ENCODE data around the gene PKDCC. TPM values are rescaled to one million over a fixed set of nuclear protein-coding genes. Genes with fewer than 3 reads are reported as not detected.

Gene PKDCC
- total and polyA plus RNA-seq, 2 donors, result 25.1 to 77.8 TPM

GRCh38 chr2:42087857-42088195, 40.0 kb downstream of the PKDCC start:
- Histone ChIP-seq H3K27ac (ENCODE audit: low read depth in 1 of 2, low read length in 1 of 2) (no peak overlapping the region), H3K4me1 (ENCODE audit: control insufficient read depth in 2 of 2, insufficient read depth in 2 of 2, low read length in 2 of 2) (no peaks in the 10 kb centered on the region), H3K4me3 (ENCODE audit: low read length in 2 of 2) (no peak overlapping the region), H3K9me3 (ENCODE audit: control insufficient read depth in 2 of 2, insufficient read depth in 1 of 2, low read length in 1 of 2) (peaks cover 0 to 5% of the 10 kb centered on the region in 2 donors), H3K27me3 (ENCODE audit: control insufficient read depth in 2 of 2, insufficient read depth in 1 of 2, low read length in 1 of 2) (peaks cover 3 to 19% of the 10 kb centered on the region in 2 donors), H3K36me3 (ENCODE audit: control insufficient read depth in 2 of 2, insufficient read depth in 2 of 2, low read length in 1 of 2) (no peaks in the 10 kb centered on the region)
- no peak for DNase-seq (ENCODE audit: low read depth in 6 of 9, low spot score in 9 of 9)
- WGBS, result 76% methylated on average over 2 of the region's 2 CpGs

DNA sequence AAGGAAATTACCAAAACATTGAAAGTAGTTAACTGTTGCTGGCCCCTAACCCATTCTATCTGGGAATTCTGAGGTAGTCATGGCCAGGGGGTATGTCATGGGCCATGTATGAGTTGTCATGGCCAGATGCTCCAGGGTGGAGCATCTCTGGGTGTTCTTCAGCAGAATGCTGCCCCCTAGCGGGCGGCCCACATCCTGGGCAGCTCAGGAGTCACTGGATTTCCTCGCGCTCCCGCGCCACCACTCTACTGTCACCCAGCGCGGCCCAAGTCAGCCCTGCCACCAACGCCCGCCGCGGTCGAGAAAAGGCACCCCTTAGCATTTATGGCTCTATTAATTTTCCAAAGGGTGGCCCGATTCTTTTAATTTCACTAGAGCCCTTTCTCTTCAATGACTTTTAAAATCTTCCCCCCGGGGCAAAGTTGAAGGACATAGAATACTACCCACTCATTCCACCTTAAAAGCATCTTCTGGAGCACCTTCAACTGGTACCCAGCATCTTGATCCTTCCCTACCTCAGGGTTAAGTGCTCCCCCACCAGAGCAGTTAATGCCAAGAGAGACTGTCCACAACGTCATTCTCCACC, 41.6 kb downstream of the PKDCC start:
- no peaks in the 10 kb centered on the region for H3K4me1 ChIP-seq (ENCODE audit: control insufficient read depth in 2 of 2, insufficient read depth in 2 of 2, low read length in 2 of 2)
- peaks cover 0 to 5% of the 10 kb centered on the region in 2 donors for H3K9me3 ChIP-seq (ENCODE audit: control insufficient read depth in 2 of 2, insufficient read depth in 1 of 2, low read length in 1 of 2)
- peak in 5 of 9 donors; percentile 58 to 83 (median 68) for DNase-seq (ENCODE audit: low read depth in 6 of 9, low spot score in 9 of 9)
- no peak overlapping the region for H3K27ac ChIP-seq (ENCODE audit: low read depth in 1 of 2, low read length in 1 of 2)
- no peaks in the 10 kb centered on the region for H3K36me3 ChIP-seq (ENCODE audit: control insufficient read depth in 2 of 2, insufficient read depth in 2 of 2, low read length in 1 of 2)
- H3K27me3 ChIP-seq (ENCODE audit: control insufficient read depth in 2 of 2, insufficient read depth in 1 of 2, low read length in 1 of 2), result peaks cover 3 to 19% of the 10 kb centered on the region in 2 donors
- no peak overlapping the region for H3K4me3 ChIP-seq (ENCODE audit: low read length in 2 of 2)
- WGBS, result 65% methylated on average over 16 of the region's 16 CpGs

GRCh38 chr2:42090216-42090615, 42.4 kb downstream of the PKDCC start:
- Histone ChIP-seq H3K27me3 (ENCODE audit: control insufficient read depth in 2 of 2, insufficient read depth in 1 of 2, low read length in 1 of 2) (peaks cover 3 to 19% of the 10 kb centered on the region in 2 donors), H3K9me3 (ENCODE audit: control insufficient read depth in 2 of 2, insufficient read depth in 1 of 2, low read length in 1 of 2) (peaks cover 0 to 5% of the 10 kb centered on the region in 2 donors), H3K4me3 (ENCODE audit: low read length in 2 of 2) (no peak overlapping the region), H3K27ac (ENCODE audit: low read depth in 1 of 2, low read length in 1 of 2) (no peak overlapping the region), H3K4me1 (ENCODE audit: control insufficient read depth in 2 of 2, insufficient read depth in 2 of 2, low read length in 2 of 2) (no peaks in the 10 kb centered on the region), H3K36me3 (ENCODE audit: control insufficient read depth in 2 of 2, insufficient read depth in 2 of 2, low read length in 1 of 2) (no peaks in the 10 kb centered on the region)
- 96% methylated on average over 5 of the region's 5 CpGs for WGBS
- DNase-seq (ENCODE audit: low read depth in 6 of 9, low spot score in 9 of 9), result no peak

GRCh38 chr2:42091671-42092070, 43.9 kb downstream of the PKDCC start:
- Histone ChIP-seq H3K36me3 (ENCODE audit: control insufficient read depth in 2 of 2, insufficient read depth in 2 of 2, low read length in 1 of 2) (no peaks in the 10 kb centered on the region), H3K27me3 (ENCODE audit: control insufficient read depth in 2 of 2, insufficient read depth in 1 of 2, low read length in 1 of 2) (peaks cover 3 to 17% of the 10 kb centered on the region in 2 donors), H3K27ac (ENCODE audit: low read depth in 1 of 2, low read length in 1 of 2) (no peak overlapping the region), H3K4me3 (ENCODE audit: low read length in 2 of 2) (no peak overlapping the region), H3K4me1 (ENCODE audit: control insufficient read depth in 2 of 2, insufficient read depth in 2 of 2, low read length in 2 of 2) (no peaks in the 10 kb centered on the region), H3K9me3 (ENCODE audit: control insufficient read depth in 2 of 2, insufficient read depth in 1 of 2, low read length in 1 of 2) (peaks cover 0 to 5% of the 10 kb centered on the region in 2 donors)
- no peak for DNase-seq (ENCODE audit: low read depth in 6 of 9, low spot score in 9 of 9)
- WGBS, result 90% methylated on average over 3 of the region's 3 CpGs

DNA sequence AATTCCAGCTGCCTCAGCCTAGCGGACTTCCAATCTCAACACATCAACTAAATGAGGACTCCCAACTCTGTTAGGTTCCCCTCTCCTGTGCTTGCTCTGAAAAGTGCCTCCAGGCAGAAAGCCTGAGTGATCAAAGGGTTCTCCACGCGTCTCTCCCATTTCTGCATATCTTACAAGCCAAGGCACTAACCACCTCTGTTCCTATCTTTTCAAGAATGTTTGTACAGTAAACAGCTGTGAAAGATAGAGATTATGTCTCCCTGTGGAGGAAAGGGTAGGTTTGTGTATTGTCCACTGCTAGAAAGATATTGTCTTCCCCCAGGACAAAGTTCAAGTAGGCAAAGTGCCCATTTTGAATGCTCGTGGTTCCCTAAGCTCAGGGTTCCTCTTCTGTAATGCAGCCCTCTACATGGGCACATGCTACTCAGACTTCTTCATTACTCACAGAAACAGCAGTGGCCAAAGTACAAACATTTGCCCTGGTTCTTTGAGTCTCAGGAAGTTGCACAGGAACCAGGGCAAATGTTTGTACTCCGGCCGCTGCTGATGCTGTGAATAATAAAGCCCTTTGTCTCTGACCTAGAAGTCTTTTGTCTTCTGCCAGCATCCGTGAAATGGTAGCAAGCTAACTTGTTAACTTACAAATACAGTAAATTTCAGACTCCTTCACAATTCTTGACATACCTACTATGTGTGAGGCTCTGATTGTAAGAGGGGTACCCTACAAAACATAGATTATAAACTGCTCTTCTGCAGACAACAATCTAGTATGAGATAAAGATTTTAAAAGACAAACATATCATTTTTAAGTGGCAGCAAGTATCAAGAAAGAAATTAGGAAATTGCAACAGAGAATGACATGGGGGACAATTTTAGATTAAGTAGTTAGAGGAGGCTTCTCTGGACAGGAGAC, 44.5 kb downstream of the PKDCC start:
- Histone ChIP-seq H3K9me3 (ENCODE audit: control insufficient read depth in 2 of 2, insufficient read depth in 1 of 2, low read length in 1 of 2) (peaks cover 0 to 5% of the 10 kb centered on the region in 2 donors), H3K36me3 (ENCODE audit: control insufficient read depth in 2 of 2, insufficient read depth in 2 of 2, low read length in 1 of 2) (no peaks in the 10 kb centered on the region), H3K4me1 (ENCODE audit: control insufficient read depth in 2 of 2, insufficient read depth in 2 of 2, low read length in 2 of 2) (peaks cover 0 to 2% of the 10 kb centered on the region in 2 donors), H3K27ac (ENCODE audit: low read depth in 1 of 2, low read length in 1 of 2) (no peak overlapping the region), H3K4me3 (ENCODE audit: low read length in 2 of 2) (no peak overlapping the region), H3K27me3 (ENCODE audit: control insufficient read depth in 2 of 2, insufficient read depth in 1 of 2, low read length in 1 of 2) (peaks cover 1 to 14% of the 10 kb centered on the region in 2 donors)
- WGBS, result 77% methylated on average over 7 of the region's 7 CpGs
- DNase-seq (ENCODE audit: low read depth in 6 of 9, low spot score in 9 of 9), result no peak

DNA sequence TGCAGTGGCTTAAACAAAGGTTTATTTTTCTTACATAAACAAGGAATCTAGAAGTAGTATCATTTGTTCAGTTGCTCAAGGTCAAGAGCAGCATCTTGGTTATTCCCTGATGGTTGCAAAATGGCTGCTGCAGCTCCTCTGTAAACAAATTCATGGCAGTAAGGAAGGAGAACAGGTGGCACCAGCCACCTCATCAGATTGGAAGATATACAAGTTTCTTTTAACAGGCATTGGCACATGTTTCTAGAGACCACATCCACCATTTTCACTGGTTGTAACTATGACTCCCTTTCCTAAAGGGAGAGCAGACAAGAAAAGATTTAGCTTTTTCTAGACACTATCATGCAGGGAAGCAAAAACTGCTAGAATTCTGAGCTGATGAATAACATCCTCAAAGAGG, 46.3 kb downstream of the PKDCC start:
- peaks cover 12 to 19% of the 10 kb centered on the region in 2 donors for H3K4me1 ChIP-seq (ENCODE audit: control insufficient read depth in 2 of 2, insufficient read depth in 2 of 2, low read length in 2 of 2)
- H3K27ac ChIP-seq (ENCODE audit: low read depth in 1 of 2, low read length in 1 of 2), result no peak overlapping the region
- H3K9me3 ChIP-seq (ENCODE audit: control insufficient read depth in 2 of 2, insufficient read depth in 1 of 2, low read length in 1 of 2), result peaks cover 0 to 5% of the 10 kb centered on the region in 2 donors

GRCh38 chr2:42095923-42096408, 48.1 kb downstream of the PKDCC start:
- Histone ChIP-seq H3K4me1 (ENCODE audit: control insufficient read depth in 2 of 2, insufficient read depth in 2 of 2, low read length in 2 of 2) (peaks cover 20 to 35% of the 10 kb centered on the region in 2 donors), H3K9me3 (ENCODE audit: control insufficient read depth in 2 of 2, insufficient read depth in 1 of 2, low read length in 1 of 2) (peaks cover 0 to 13% of the 10 kb centered on the region in 2 donors), H3K36me3 (ENCODE audit: control insufficient read depth in 2 of 2, insufficient read depth in 2 of 2, low read length in 1 of 2) (no peaks in the 10 kb centered on the region), H3K27ac (ENCODE audit: low read depth in 1 of 2, low read length in 1 of 2) (no peak overlapping the region), H3K4me3 (ENCODE audit: low read length in 2 of 2) (no peak overlapping the region), H3K27me3 (ENCODE audit: control insufficient read depth in 2 of 2, insufficient read depth in 1 of 2, low read length in 1 of 2) (peaks cover 0 to 7% of the 10 kb centered on the region in 2 donors)
- DNase-seq (ENCODE audit: low read depth in 6 of 9, low spot score in 9 of 9), result peak in 7 of 9 donors; percentile 64 to 88 (median 72)
- WGBS, result 46% methylated on average over 2 of the region's 2 CpGs

More for the DNA sequence above, 46.3 kb downstream of the PKDCC start:
- DNase-seq (ENCODE audit: low read depth in 6 of 9, low spot score in 9 of 9), result no peak
- no peaks in the 10 kb centered on the region for H3K36me3 ChIP-seq (ENCODE audit: control insufficient read depth in 2 of 2, insufficient read depth in 2 of 2, low read length in 1 of 2)
- H3K4me3 ChIP-seq (ENCODE audit: low read length in 2 of 2), result no peak overlapping the region
- H3K27me3 ChIP-seq (ENCODE audit: control insufficient read depth in 2 of 2, insufficient read depth in 1 of 2, low read length in 1 of 2), result peaks cover 0 to 11% of the 10 kb centered on the region in 2 donors

GRCh38 chr2:42096869-42097591, 49.2 kb downstream of the PKDCC start:
- no peak overlapping the region for H3K27ac ChIP-seq (ENCODE audit: low read depth in 1 of 2, low read length in 1 of 2)
- no peaks in the 10 kb centered on the region for H3K36me3 ChIP-seq (ENCODE audit: control insufficient read depth in 2 of 2, insufficient read depth in 2 of 2, low read length in 1 of 2)
- DNase-seq (ENCODE audit: low read depth in 6 of 9, low spot score in 9 of 9), result no peak
- WGBS, result 90% methylated on average over 10 of the region's 10 CpGs
- H3K27me3 ChIP-seq (ENCODE audit: control insufficient read depth in 2 of 2, insufficient read depth in 1 of 2, low read length in 1 of 2), result peaks cover 0 to 11% of the 10 kb centered on the region in 2 donors
- H3K9me3 ChIP-seq (ENCODE audit: control insufficient read depth in 2 of 2, insufficient read depth in 1 of 2, low read length in 1 of 2), result peaks cover 0 to 13% of the 10 kb centered on the region in 2 donors
- H3K4me3 ChIP-seq (ENCODE audit: low read length in 2 of 2), result no peak overlapping the region
- peaks cover 27 to 43% of the 10 kb centered on the region in 2 donors for H3K4me1 ChIP-seq (ENCODE audit: control insufficient read depth in 2 of 2, insufficient read depth in 2 of 2, low read length in 2 of 2)

All from thymus (tissue), 11 donors.